Measurements from ENCODE around the gene ERCC2. TPM values are rescaled to one million over a fixed set of nuclear protein-coding genes. Genes with fewer than 3 reads are reported as not detected.

The ERCC2 gene
- total RNA-seq = 10.7 and 33.6 TPM in 2 replicates

GRCh38 chr19:45370410-45371204, at the start of gene ERCC2:
Gene ERCC2 (minus strand): TSS chr19:45370573. CDS start chr19:45370540, 33 bp downstream.

GRCh38 chr19:45406226-45407090, 36.1 kb upstream of the ERCC2 start, which contains the start of gene POLR1G:
Gene POLR1G (plus strand): TSS chr19:45406644. CDS start chr19:45406697, 53 bp downstream.

GRCh38 chr19:45404557-45405434, 34.4 kb upstream of the ERCC2 start, which contains the start of gene PPP1R13L:
Gene PPP1R13L (minus strand): TSS chr19:45405069. CDS start chr19:45398318, 6,751 bp downstream.

GRCh38 chr19:45340232-45340898, 30.0 kb downstream of the ERCC2 start, which contains the start of gene KLC3:
Gene KLC3 (plus strand): TSS chr19:45340750. CDS start chr19:45345542, 4,792 bp downstream.

GRCh38 chr19:45322744-45323281, 47.6 kb downstream of the ERCC2 start, which contains the start of gene CKM:
Gene CKM (minus strand): TSS chr19:45322875. CDS start chr19:45319713, 3,162 bp downstream.

Other genes with a start within 250 kb of the ERCC2 start
- under 0.01 and 0.13 TPM in 2 replicates for gene NKPD1, start 209.6 kb downstream of the ERCC2 start, total RNA-seq
- 14.4 and 16.2 TPM in 2 replicates for gene TRAPPC6A, start 192.3 kb downstream of the ERCC2 start, total RNA-seq
- 2.6 and 3.6 TPM in 2 replicates for gene BLOC1S3, start 191.8 kb downstream of the ERCC2 start, total RNA-seq
- 0.69 and 3.4 TPM in 2 replicates for gene EXOC3L2, start 125.2 kb downstream of the ERCC2 start, total RNA-seq
- 8.1 and 43.0 TPM in 2 replicates for gene MARK4, start 119.3 kb downstream of the ERCC2 start, total RNA-seq
- 0.16 TPM in 1 of 2 replicates, not detected in the other for gene CKM, start 47.7 kb downstream of the ERCC2 start, total RNA-seq
- 0.13 and 0.16 TPM in 2 replicates for gene KLC3, start 29.8 kb downstream of the ERCC2 start, total RNA-seq
- gene PPP1R13L, start 34.5 kb upstream of the ERCC2 start, total RNA-seq = 7.1 and 32.3 TPM in 2 replicates
- 5.8 and 12.6 TPM in 2 replicates for gene POLR1G, start 36.1 kb upstream of the ERCC2 start, total RNA-seq
- 40.3 and 50.5 TPM in 2 replicates for gene ERCC1, start 53.3 kb upstream of the ERCC2 start, total RNA-seq
- 0.49 and 18.5 TPM in 2 replicates for gene FOSB, start 97.4 kb upstream of the ERCC2 start, total RNA-seq
- 4.2 and 7.4 TPM in 2 replicates for gene RTN2, start 126.5 kb upstream of the ERCC2 start, total RNA-seq
- gene PPM1N, start 127.9 kb upstream of the ERCC2 start, total RNA-seq = 0.32 and 0.63 TPM in 2 replicates
- 53.5 and 100 TPM in 2 replicates for gene VASP, start 136.9 kb upstream of the ERCC2 start, total RNA-seq
- 4.7 and 6.3 TPM in 2 replicates for gene OPA3, start 214.2 kb upstream of the ERCC2 start, total RNA-seq
- gene GPR4, start 231.6 kb upstream of the ERCC2 start, total RNA-seq = 2.3 and 4.1 TPM in 2 replicates